Skin of body (tissue), 2 donors: ENCODE measurements around the gene KLK15. TPM values are rescaled to one million over a fixed set of nuclear protein-coding genes. Genes with fewer than 3 reads are reported as not detected.

Experiments used
- DNase-seq: peaks from one replicate; lab custom pipeline; 2025; lab: John Stamatoyannopoulos, UW
- total RNA-seq: library from RNA; depleted of rRNA; stranded (reverse); fragments of >200 nt; gene quantifications from one replicate; pipeline ENCODE4 v1.2.3, GENCODE V29; 2014

KLK15 gene
- not detected for total RNA-seq

- no peak for DNase-seq
These were observed at the start of gene KLK15 for GRCh38 chr19:50833117-50833801. KLK15 (minus strand) TSS chr19:50833574; CDS start chr19:50831492, 2,082 bp downstream.

GRCh38 chr19:50882188-50882587, 48.8 kb upstream of the KLK15 start:
- no peak for DNase-seq

- no peak for DNase-seq
These were observed 46.9 kb upstream of the KLK15 start for GRCh38 chr19:50880241-50880640.

- DNase-seq: no peak
These were observed 45.5 kb upstream of the KLK15 start for GRCh38 chr19:50878851-50879250.

GRCh38 chr19:50877338-50877737, 44.0 kb upstream of the KLK15 start:
- no peak for DNase-seq

- no peak for DNase-seq
These were observed 43.1 kb upstream of the KLK15 start for GRCh38 chr19:50876456-50876855.

GRCh38 chr19:50875795-50876422, 42.5 kb upstream of the KLK15 start:
- DNase-seq: no peak

- no peak for DNase-seq
These were observed 40.8 kb upstream of the KLK15 start for GRCh38 chr19:50874211-50874610.

GRCh38 chr19:50873056-50873455, 39.7 kb upstream of the KLK15 start, which contains the start of gene KLK2:
KLK2 (plus strand) TSS chr19:50873439; CDS start chr19:50873474, 35 bp downstream.
- no peak for DNase-seq

GRCh38 chr19:50870417-50871089, 37.2 kb upstream of the KLK15 start:
- DNase-seq: no peak

GRCh38 chr19:50869479-50869878, 36.1 kb upstream of the KLK15 start:
- no peak for DNase-seq

- no peak for DNase-seq
These were observed 28.3 kb upstream of the KLK15 start for GRCh38 chr19:50861496-50862286.

GRCh38 chr19:50861010-50861409, 27.6 kb upstream of the KLK15 start:
- no peak for DNase-seq

GRCh38 chr19:50859849-50860248, 26.5 kb upstream of the KLK15 start:
- DNase-seq: no peak

- DNase-seq: no peak
These were observed 25.5 kb upstream of the KLK15 start for GRCh38 chr19:50858886-50859285.

GRCh38 chr19:50857366-50857765, 24.0 kb upstream of the KLK15 start:
- no peak for DNase-seq

- no peak for DNase-seq
These were observed 21.4 kb upstream of the KLK15 start, which contains the start of gene KLK3 for GRCh38 chr19:50854636-50855410. KLK3 (plus strand) TSS chr19:50854915; CDS start chr19:50854956, 41 bp downstream.

GRCh38 chr19:50851620-50852019, 18.2 kb upstream of the KLK15 start:
- DNase-seq: no peak

- no peak for DNase-seq
These were observed 17.4 kb upstream of the KLK15 start for GRCh38 chr19:50850738-50851137.

- no peak for DNase-seq
These were observed 11.0 kb upstream of the KLK15 start for GRCh38 chr19:50844296-50844935.
